ENCODE results near the gene WDR45B. TPM values are rescaled to one million over a fixed set of nuclear protein-coding genes. Genes with fewer than 3 reads are reported as not detected.

WDR45B gene
- total and polyA plus RNA-seq, 2 donors (not counting 1 experiment from before 2014, with no cell fraction given), result 54.3 to 72.7 TPM

DNA sequence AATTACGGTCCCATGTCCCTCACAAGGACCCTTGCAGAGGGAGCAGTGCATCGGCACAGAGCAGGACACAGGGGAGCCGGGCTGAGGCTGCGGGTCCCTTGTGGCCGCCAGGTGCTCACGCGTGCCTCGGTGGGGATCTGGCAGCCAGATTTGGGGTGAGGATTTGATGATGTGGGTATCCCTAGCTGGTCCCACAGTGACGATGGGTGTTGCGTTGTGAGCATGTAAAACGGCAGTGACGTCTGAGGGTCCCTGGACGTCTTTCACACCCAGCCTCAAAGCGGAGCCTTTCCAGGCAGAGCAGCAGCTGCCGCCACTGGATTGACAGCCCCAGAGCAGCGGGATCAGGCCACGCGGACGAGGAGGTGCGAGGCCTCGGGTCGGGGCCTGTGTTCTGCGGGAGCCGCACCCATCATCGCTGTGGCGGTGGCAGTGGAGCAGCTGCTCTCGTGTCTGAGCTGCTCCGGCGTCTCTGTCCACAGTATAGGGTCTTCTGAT, 54.6 kb downstream of the WDR45B start:
- POLR2A ChIA-PET, result interaction anchor here (0.7 kb wide), 1 partner anchor 277 kb away, joined by 3 read pairs; no protein-coding TSS in a partner anchor

More for the DNA sequence above, 54.6 kb downstream of the WDR45B start:
- no peaks in the 10 kb centered on the region for H3K9me3 Mint-ChIP-seq (ENCODE audit: insufficient read depth)
- peaks cover 51% of the 10 kb centered on the region for H3K4me1 Mint-ChIP-seq
- intact Hi-C loops (cut with micrococcal nuclease), result loop anchor here (1.0 to 2.0 kb wide), 2 partner anchors 55 to 175 kb away; partner anchors contain the start of genes HEXD, OGFOD3 and WDR45B
- TF ChIP-seq EZH2 (IDR thresholded peaks at IDR 0.05; ENCODE audit: borderline replicate concordance, insufficient read depth, low read depth, low read length, poor library complexity, severe bottlenecking) (no peak), CTCF (IDR thresholded peaks at IDR 0.05) (no peak)
- H3K4me1 ChIP-seq (ENCODE audit: control insufficient read depth in 2 of 2, insufficient read depth in 2 of 2, low read length in 2 of 2), result peaks cover 27 to 53% of the 10 kb centered on the region in 2 donors
- peaks cover 0 to 4% (median 0%) of the 10 kb centered on the region in 3 donors for H3K9me3 ChIP-seq (ENCODE audit: control extremely low read depth in 1 of 3, control insufficient read depth in 2 of 3, insufficient read depth in 1 of 3, low read length in 2 of 3)
- H2AFZ ChIP-seq (ENCODE audit: insufficient read depth, low read depth, low read length, poor library complexity, severe bottlenecking), result peak overlapping the region; percentile 34
- no peak for DNase-seq
- peak overlapping the region; percentile 79 for H3K4me2 ChIP-seq (replicated peaks; ENCODE audit: low read depth, low read length, poor library complexity, severe bottlenecking)
- CTCF ChIA-PET, result no interaction called here
- peak overlapping the region; percentile 55 for H3K9ac ChIP-seq (ENCODE audit: low read length)
- H3K79me2 ChIP-seq (ENCODE audit: control insufficient read depth, insufficient read depth, low read length), result peaks cover under 1% of the 10 kb centered on the region
- peak; percentile 6 for ATAC-seq (ENCODE audit: low read depth)
- H3K4me3 ChIP-seq (ENCODE audit: control extremely low read depth in 1 of 5, extremely low read depth in 1 of 5, insufficient read depth in 1 of 5, low read depth in 2 of 5, low read length in 4 of 5), result peak overlapping the region in 4 of 5 experiments; percentile 45 to 61 (median 55)
- peak overlapping the region; percentile 77 for H3K4me3 Mint-ChIP-seq
- H3K27me3 Mint-ChIP-seq, result no peaks in the 10 kb centered on the region
- H4K20me1 ChIP-seq (ENCODE audit: control insufficient read depth, insufficient read depth, low read length, poor library complexity, severe bottlenecking), result no peaks in the 10 kb centered on the region
- H3K36me3 ChIP-seq (replicated peaks in 1 of 2; ENCODE audit: control extremely low read depth in 1 of 2, control insufficient read depth in 1 of 2, extremely low read depth in 1 of 2, insufficient read depth in 2 of 2, low read length in 1 of 2), result peaks cover 0 to 14% of the 10 kb centered on the region in 2 experiments
- 70% methylated on average over 26 of the region's 29 CpGs for WGBS (ENCODE audit: insufficient coverage)
- H3K27ac ChIP-seq (ENCODE audit: low read length in 2 of 2), result peak overlapping the region; percentile 65 to 66
- H3K27ac Mint-ChIP-seq, result peak overlapping the region; percentile 80
- H3K27me3 ChIP-seq (replicated peaks in 1 of 4; ENCODE audit: control extremely low read depth in 1 of 4, control insufficient read depth in 3 of 4, insufficient read depth in 4 of 4, low read length in 3 of 4), result no peaks in the 10 kb centered on the region
